T1000 (cell line): ENCODE data around the gene POSTN.
"Not testable (repeated sequence)": the region's sequence is repeated elsewhere in the genome, so short reads cannot be mapped to it uniquely, and the experiment has no call there.

ENCODE experiments used
- DNase-seq: peaks from one replicate; lab custom pipeline; 2025; ENCODE audit warnings: mixed read lengths; lab: John Stamatoyannopoulos, UW

Gene POSTN

GRCh38 chr13:37595162-37595561 lies 3.4 kb downstream of the POSTN start:
- DNase-seq, result no peak

GRCh38 chr13:37594550-37594949 lies 4.0 kb downstream of the POSTN start:
- DNase-seq, result no peak

- not testable (repeated sequence) for DNase-seq
Measured at GRCh38 chr13:37589381-37589780, 9.2 kb downstream of the POSTN start.

GRCh38 chr13:37587236-37587635 lies 11.3 kb downstream of the POSTN start:
- no peak for DNase-seq

- DNase-seq, result no peak
Measured at GRCh38 chr13:37586164-37586563, 12.4 kb downstream of the POSTN start.

GRCh38 chr13:37585541-37585940 lies 13.0 kb downstream of the POSTN start:
- no peak for DNase-seq

GRCh38 chr13:37576601-37577000 lies 22.0 kb downstream of the POSTN start:
- DNase-seq, result no peak

GRCh38 chr13:37565425-37565824 lies 33.1 kb downstream of the POSTN start:
- DNase-seq, result no peak

- no peak for DNase-seq
Measured at GRCh38 chr13:37561031-37561430, 37.5 kb downstream of the POSTN start.

- DNase-seq, result no peak
Measured at GRCh38 chr13:37560526-37560925, 38.0 kb downstream of the POSTN start.

GRCh38 chr13:37558766-37559165 lies 39.8 kb downstream of the POSTN start:
- not testable (repeated sequence) for DNase-seq

- DNase-seq, result no peak
Measured at GRCh38 chr13:37546087-37546486, 52.5 kb downstream of the POSTN start.

- DNase-seq, result no peak
Measured at GRCh38 chr13:37544995-37545394, 53.6 kb downstream of the POSTN start.

- DNase-seq, result no peak
Measured at GRCh38 chr13:37539976-37540605, 58.5 kb downstream of the POSTN start.

- no peak for DNase-seq
Measured at GRCh38 chr13:37539170-37539569, 59.4 kb downstream of the POSTN start.

- no peak for DNase-seq
Measured at GRCh38 chr13:37535501-37535900, 63.1 kb downstream of the POSTN start.

GRCh38 chr13:37534676-37535075 lies 63.9 kb downstream of the POSTN start:
- DNase-seq, result no peak

GRCh38 chr13:37534181-37534580 lies 64.4 kb downstream of the POSTN start:
- no peak for DNase-seq

- DNase-seq, result peak; percentile 56
Measured at GRCh38 chr13:37531049-37531448, 67.5 kb downstream of the POSTN start.

GRCh38 chr13:37529751-37530385 lies 68.7 kb downstream of the POSTN start:
- DNase-seq, result no peak

GRCh38 chr13:37526710-37527473 lies 71.7 kb downstream of the POSTN start:
- no peak for DNase-seq

- DNase-seq, result no peak
Measured at GRCh38 chr13:37515226-37515625, 83.3 kb downstream of the POSTN start.
